Lung (tissue), 12 donors: ENCODE data around the gene FAM3B. TPM values are rescaled to one million over a fixed set of nuclear protein-coding genes. Genes with fewer than 3 reads are reported as not detected.
"Not testable (repeated sequence)": the region's sequence is repeated elsewhere in the genome, so short reads cannot be mapped to it uniquely, and the experiment has no call there.

Source experiments
- ATAC-seq: fragments of 200-7000 bp; cut with Tn5 transposase; one replicate; pipeline ENCODE4 v1.9.1; 2020; ENCODE audit warnings: moderate number of reproducible peaks; ENCODE audit not compliant: insufficient read depth, low FRiP score
- DNase-seq, 3 donors: peaks; one replicate each; pipeline ENCODE4 v3.0.0-alpha.2; 2013 to 2017
- H3K27ac ChIP-seq, 2 donors: one replicate each; pipeline ENCODE4 v1.5.1; 2013; ENCODE audit warnings: mild to moderate bottlenecking in 2 of 2, moderate library complexity in 2 of 2, control low read depth in 1 of 2, inconsistent platforms in 1 of 2, low read depth in 1 of 2, low read length in 1 of 2
- H3K27me3 ChIP-seq, 3 donors: one replicate each; pipeline ENCODE4 v1.5.1; 2013; ENCODE audit warnings: low read length in 2 of 3; ENCODE audit not compliant: control insufficient read depth in 3 of 3, insufficient read depth in 3 of 3
- H3K36me3 ChIP-seq, 4 donors: one replicate each; pipeline ENCODE4 v1.5.1; 2013; ENCODE audit warnings: low read length in 4 of 4, mild to moderate bottlenecking in 1 of 4, moderate library complexity in 1 of 4; ENCODE audit not compliant: control insufficient read depth in 4 of 4, insufficient read depth in 4 of 4
- H3K4me1 ChIP-seq, 5 donors: one replicate each; pipeline ENCODE4 v1.5.1; 2013; ENCODE audit warnings: low read length in 5 of 5, mild to moderate bottlenecking in 2 of 5, moderate library complexity in 1 of 5; ENCODE audit not compliant: control insufficient read depth in 5 of 5, insufficient read depth in 5 of 5
- H3K4me3 ChIP-seq: one replicate; pipeline ENCODE4 v1.5.1; 2013; ENCODE audit warnings: mild to moderate bottlenecking, control low read depth, moderate library complexity
- H3K9ac ChIP-seq, 2 donors: one replicate each; pipeline ENCODE4 v1.5.1; 2013; ENCODE audit warnings: low read length in 2 of 2, control low read depth in 1 of 2; ENCODE audit not compliant: insufficient read depth in 1 of 2
- H3K9me3 ChIP-seq, 4 donors: one replicate each; pipeline ENCODE4 v1.5.1; 2013; ENCODE audit warnings: low read length in 3 of 4, mild to moderate bottlenecking in 1 of 4, moderate library complexity in 1 of 4; ENCODE audit not compliant: control insufficient read depth in 4 of 4, insufficient read depth in 3 of 4
- WGBS, 2 donors: extraction: QIAGEN DNeasy Blood & Tissue Kit; methylation state at CpG; one replicate each; pipeline ENCODE4 v1.1.7; 2013; 5-methylcytosine and 5-hydroxymethylcytosine counted together
- polyA plus RNA-seq, 2 donors: library from polyadenylated mRNA; stranded (reverse); fragments of 200-250 nt; gene quantifications; one replicate each; pipeline ENCODE4 v1.2.1, GENCODE V29; 2013
- total RNA-seq, 2 donors: library from RNA; depleted of rRNA in 1 of 2; stranded (reverse); fragments of >200 nt in 1 of 2; gene quantifications; one replicate each; pipeline ENCODE4 v1.2.1, GENCODE V29; 2014 to 2021
- TF ChIP-seq, protein P1 (sequence below): IDR thresholded peaks from 2 replicates; pipeline ENCODE4 v1.5.1; 2012; ENCODE audit warnings: mild to moderate bottlenecking; ENCODE audit errors: control extremely low read depth, extremely low read depth
- donor health status: control.
- donor health status: control.
- donor health status: Bipolar disorder and iron deficiency.
- donor health status: healthy.
- donor health status: DM: yes; HTN: yes; CAD: no.

The FAM3B gene
- total and polyA plus RNA-seq, 4 donors: 4.5 to 18.1 (median 9.0) TPM

DNA sequence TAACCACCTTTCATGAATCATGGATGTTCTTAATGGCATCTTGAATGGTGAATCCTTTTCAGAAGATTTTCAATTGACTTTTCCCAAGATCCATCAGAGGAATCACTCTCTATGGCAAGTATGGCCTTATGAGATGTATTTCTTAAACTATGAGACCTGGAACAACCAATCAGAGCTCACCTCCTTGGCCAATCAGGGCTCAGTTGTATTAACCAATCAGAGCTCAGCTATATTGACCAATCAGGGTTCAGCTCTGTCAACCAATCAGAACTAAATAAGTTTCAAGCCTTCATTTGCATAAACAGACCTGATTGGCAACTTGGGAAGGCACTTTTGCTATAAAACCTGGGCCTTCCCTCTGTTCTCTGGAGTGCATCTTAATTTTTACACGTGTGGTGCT, 13.6 kb upstream of the FAM3B start:
- Histone ChIP-seq H3K27ac (no peak overlapping the region), H3K36me3 (no peaks in the 10 kb centered on the region)
- 84 to 85% methylated on average over 1 of the region's 1 CpG for WGBS, 2 donors

GRCh38 chr21:41304068-41304720, 12.4 kb upstream of the FAM3B start:
- Histone ChIP-seq H3K36me3 (no peaks in the 10 kb centered on the region), H3K9me3 (peaks cover 0 to 7% (median 0%) of the 10 kb centered on the region in 4 donors), H3K27me3 (no peaks in the 10 kb centered on the region), H3K9ac (no peak overlapping the region), H3K4me1 (no peaks in the 10 kb centered on the region), H3K4me3 (no peak overlapping the region), H3K27ac (no peak overlapping the region)
- WGBS, 2 donors: 96 to 97% methylated on average over 39 to 40 of the region's 40 CpGs
- DNase-seq (no peak), ATAC-seq (no peak)
- TF ChIP-seq, protein P1, sequence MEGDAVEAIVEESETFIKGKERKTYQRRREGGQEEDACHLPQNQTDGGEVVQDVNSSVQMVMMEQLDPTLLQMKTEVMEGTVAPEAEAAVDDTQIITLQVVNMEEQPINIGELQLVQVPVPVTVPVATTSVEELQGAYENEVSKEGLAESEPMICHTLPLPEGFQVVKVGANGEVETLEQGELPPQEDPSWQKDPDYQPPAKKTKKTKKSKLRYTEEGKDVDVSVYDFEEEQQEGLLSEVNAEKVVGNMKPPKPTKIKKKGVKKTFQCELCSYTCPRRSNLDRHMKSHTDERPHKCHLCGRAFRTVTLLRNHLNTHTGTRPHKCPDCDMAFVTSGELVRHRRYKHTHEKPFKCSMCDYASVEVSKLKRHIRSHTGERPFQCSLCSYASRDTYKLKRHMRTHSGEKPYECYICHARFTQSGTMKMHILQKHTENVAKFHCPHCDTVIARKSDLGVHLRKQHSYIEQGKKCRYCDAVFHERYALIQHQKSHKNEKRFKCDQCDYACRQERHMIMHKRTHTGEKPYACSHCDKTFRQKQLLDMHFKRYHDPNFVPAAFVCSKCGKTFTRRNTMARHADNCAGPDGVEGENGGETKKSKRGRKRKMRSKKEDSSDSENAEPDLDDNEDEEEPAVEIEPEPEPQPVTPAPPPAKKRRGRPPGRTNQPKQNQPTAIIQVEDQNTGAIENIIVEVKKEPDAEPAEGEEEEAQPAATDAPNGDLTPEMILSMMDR: no peak

More for the DNA sequence above, 13.6 kb upstream of the FAM3B start:
- Histone ChIP-seq H3K4me3 (no peak overlapping the region), H3K9ac (no peak overlapping the region), H3K9me3 (peaks cover 0 to 7% (median 0%) of the 10 kb centered on the region in 4 donors), H3K4me1 (no peaks in the 10 kb centered on the region), H3K27me3 (no peaks in the 10 kb centered on the region)
- DNase-seq: no peak
- TF ChIP-seq, protein P1: no peak
- no peak for ATAC-seq

- TF ChIP-seq, protein P1: no peak
Observed at GRCh38 chr21:41307219-41307618, 9.4 kb upstream of the FAM3B start.

GRCh38 chr21:41313285-41314164, 3.1 kb upstream of the FAM3B start:
- H3K27me3 ChIP-seq: peaks cover 0 to 23% (median 22%) of the 10 kb centered on the region in 3 donors
- WGBS, 2 donors: 96 to 98% methylated on average over 5 of the region's 8 CpGs
- not testable (repeated sequence) for H3K9ac ChIP-seq, H3K36me3 ChIP-seq, ATAC-seq, DNase-seq, H3K4me1 ChIP-seq, H3K27ac ChIP-seq, H3K4me3 ChIP-seq, H3K9me3 ChIP-seq

More at GRCh38 chr21:41307219-41307618, 9.4 kb upstream of the FAM3B start:
- peaks cover 0 to 2% (median 0%) of the 10 kb centered on the region in 4 donors for H3K9me3 ChIP-seq
- ATAC-seq: no peak
- no peak overlapping the region for H3K9ac ChIP-seq
- no peak overlapping the region for H3K27ac ChIP-seq
- H3K36me3 ChIP-seq: no peaks in the 10 kb centered on the region
- H3K4me3 ChIP-seq: no peak overlapping the region
- H3K27me3 ChIP-seq: no peaks in the 10 kb centered on the region
- DNase-seq: no peak
- H3K4me1 ChIP-seq: no peaks in the 10 kb centered on the region
